ENCODE data around the gene MCOLN1.

- TF ChIP-seq CTCF (IDR thresholded peaks at IDR 0.05) = no peak
- no peak for TF ChIP-seq POLR2A (IDR thresholded peaks at IDR 0.05)
Observed at GRCh38 chr19:7506385-7507328, 15.8 kb upstream of the MCOLN1 start.
